CD14-positive monocyte (primary cell): ENCODE data around the gene ANAPC4. TPM values are rescaled to one million over a fixed set of nuclear protein-coding genes. Genes with fewer than 3 reads are reported as not detected.

Source experiments
- DNase-seq, 3 donors: peaks; one replicate each; pipeline ENCODE4 v3.0.0-alpha.2; 2011 to 2022
- H2AFZ ChIP-seq: 2 replicates; pipeline ENCODE4 v1.6.0; 2012; ENCODE audit warnings: mild to moderate bottlenecking, low read depth, low read length, inconsistent platforms; ENCODE audit not compliant: insufficient read depth, poor library complexity, severe bottlenecking
- H3K27ac ChIP-seq, 2 donors: 1 replicate in 1 of 2; 2 replicates in 1 of 2; pipeline ENCODE4 v1.5.1; 2012 to 2013; ENCODE audit warnings: low read length in 2 of 2, control low read depth in 1 of 2, inconsistent platforms in 1 of 2, low read depth in 1 of 2, mild to moderate bottlenecking in 1 of 2
- H3K27me3 ChIP-seq, 2 donors: one replicate each; pipeline versions ENCODE4 v1.6.0 to v1.6.1; 2011 to 2013; ENCODE audit warnings: low read length in 2 of 2; ENCODE audit not compliant: control insufficient read depth in 2 of 2, insufficient read depth in 2 of 2
- H3K36me3 ChIP-seq, 2 donors: replicated peaks in 1 of 2; 1 replicate in 1 of 2; 2 replicates in 1 of 2; pipeline versions ENCODE4 v1.5.1 to v1.6.1; 2012 to 2013; ENCODE audit warnings: low read length in 2 of 2, control low read depth in 1 of 2, inconsistent platforms in 1 of 2, mild to moderate bottlenecking in 1 of 2; ENCODE audit not compliant: insufficient read depth in 2 of 2, control insufficient read depth in 1 of 2
- H3K4me1 ChIP-seq, 2 donors: 1 replicate in 1 of 2; 2 replicates in 1 of 2; pipeline versions ENCODE4 v1.5.1 to v1.6.1; 2012 to 2013; ENCODE audit warnings: low read length in 2 of 2, control low read depth in 1 of 2, inconsistent platforms in 1 of 2, mild to moderate bottlenecking in 1 of 2, moderate library complexity in 1 of 2; ENCODE audit not compliant: insufficient read depth in 2 of 2, control insufficient read depth in 1 of 2
- H3K4me2 ChIP-seq: replicated peaks from 2 replicates; pipeline ENCODE3; 2012; ENCODE audit warnings: low read length, moderate library complexity, mild to moderate bottlenecking; ENCODE audit not compliant: poor library complexity, severe bottlenecking; ENCODE audit errors: extremely low read depth
- H3K4me3 ChIP-seq, 3 experiments: fragments of 200-600 bp in 1 of 3; sonication (generic) in 1 of 3; replicated peaks in 1 of 3; 1 replicate in 2 of 3; 2 replicates in 1 of 3; pipeline ENCODE4 v1.5.1; 2011 to 2013; ENCODE audit warnings: low read length in 3 of 3, mild to moderate bottlenecking in 3 of 3, control low read depth in 2 of 3, low read depth in 2 of 3, inconsistent platforms in 1 of 3, moderate library complexity in 1 of 3
- H3K79me2 ChIP-seq: 2 replicates; pipeline ENCODE4 v1.6.0; 2012; ENCODE audit warnings: mild to moderate bottlenecking, control low read depth, inconsistent platforms, low read length, moderate library complexity; ENCODE audit not compliant: insufficient read depth
- H3K9ac ChIP-seq: 2 replicates; pipeline ENCODE4 v1.6.0; 2017; ENCODE audit warnings: low read length, mild to moderate bottlenecking; ENCODE audit not compliant: insufficient read depth, poor library complexity, severe bottlenecking
- H3K9me3 ChIP-seq, 2 donors: replicated peaks in 1 of 2; 1 replicate in 1 of 2; 2 replicates in 1 of 2; pipeline versions ENCODE4 v1.5.1 to v1.6.1; 2012 to 2013; ENCODE audit warnings: low read length in 2 of 2, control low read depth in 1 of 2; ENCODE audit not compliant: control insufficient read depth in 1 of 2, insufficient read depth in 1 of 2
- H4K20me1 ChIP-seq: 2 replicates; pipeline ENCODE4 v1.6.0; 2012; ENCODE audit warnings: mild to moderate bottlenecking, low read length, control low read depth, moderate library complexity; ENCODE audit not compliant: insufficient read depth
- H3K27ac Mint-ChIP-seq, 7 donors: one replicate each; pipeline ENCODE4 v1.8.0; 2020; ENCODE audit warnings: mild to moderate bottlenecking in 7 of 7, mixed read lengths in 7 of 7, moderate library complexity in 6 of 7, inconsistent platforms in 2 of 7
- H3K27me3 Mint-ChIP-seq, 3 donors: one replicate each; pipeline ENCODE4 v1.8.0; 2021 to 2022; ENCODE audit warnings: low read depth in 3 of 3, mild to moderate bottlenecking in 3 of 3, mixed read lengths in 3 of 3, moderate library complexity in 3 of 3, inconsistent platforms in 1 of 3
- H3K36me3 Mint-ChIP-seq, 2 donors: one replicate each; pipeline ENCODE4 v1.8.0; 2020; ENCODE audit warnings: mixed read lengths in 2 of 2, inconsistent platforms in 1 of 2, mild to moderate bottlenecking in 1 of 2
- H3K4me1 Mint-ChIP-seq: one replicate; pipeline ENCODE4 v1.8.0; 2020; ENCODE audit warnings: mild to moderate bottlenecking, mixed read lengths
- H3K4me3 Mint-ChIP-seq, 2 donors: one replicate each; pipeline ENCODE4 v1.8.0; 2020; ENCODE audit warnings: mild to moderate bottlenecking in 2 of 2, mixed read lengths in 2 of 2, moderate library complexity in 1 of 2
- H3K9me3 Mint-ChIP-seq, 7 donors: one replicate each; pipeline ENCODE4 v1.8.0; 2020 to 2022; ENCODE audit warnings: mixed read lengths in 7 of 7, mild to moderate bottlenecking in 6 of 7, moderate library complexity in 6 of 7, inconsistent platforms in 2 of 7
- CTCF ChIP-seq: fragments of 200-600 bp; IDR thresholded peaks from one replicate; pipeline ENCODE4 v1.8.0; 2022; ENCODE audit warnings: antibody characterized with exemption, mild to moderate bottlenecking
- WGBS: methylation state at CpG from one replicate; pipeline ENCODE4 v1.1.5; 2013; ENCODE audit warnings: missing lambda C conversion rate; ENCODE audit not compliant: insufficient coverage; 5-methylcytosine and 5-hydroxymethylcytosine counted together
- intact Hi-C, 2 donors: fragments of 100-400 bp; cut with micrococcal nuclease; formaldehyde crosslinking; loops; one replicate each; pipeline versions ENCODE4 v1.15.0 to v1.15.1; 2023
- polyA plus RNA-seq, 3 donors: library from polyadenylated mRNA; depleted of rRNA in 1 of 3; unstranded in 2 of 3; stranded (reverse) in 1 of 3; fragments of 300-500 nt in 2 of 3; fragments of >200 nt in 1 of 3; fragmentation: Illumina TruSeq in 2 of 3; gene quantifications; 1 replicate in 2 of 3; 2 replicates in 1 of 3; pipeline ENCODE4 v1.2.3, GENCODE V29; 2012 to 2021

Gene ANAPC4
- polyA plus RNA-seq, 3 donors, result 12.7 to 22.9 (median 15.1) TPM

- intact Hi-C loops, result no loop called here
- whole genome bisulfite sequencing, result 83% methylated on average over 1 of the region's 1 CpG
- no peak overlapping the region for H3K4me3 ChIP-seq
- H3K9me3 Mint-ChIP-seq, result no peaks in the 10 kb centered on the region
- H3K9ac ChIP-seq, result no peak overlapping the region
- H3K9me3 ChIP-seq, result no peaks in the 10 kb centered on the region
- no peak overlapping the region for H3K4me3 Mint-ChIP-seq
- H3K27me3 ChIP-seq, result no peaks in the 10 kb centered on the region
- no peak for DNase-seq
- no peaks in the 10 kb centered on the region for H3K4me1 ChIP-seq
- H2AFZ ChIP-seq, result no peak overlapping the region
- no peaks in the 10 kb centered on the region for H3K4me1 Mint-ChIP-seq
- no peak for TF ChIP-seq CTCF
- no peaks in the 10 kb centered on the region for H3K79me2 ChIP-seq
- H3K36me3 ChIP-seq, result no peaks in the 10 kb centered on the region
- H3K27ac Mint-ChIP-seq, result no peak overlapping the region
- H4K20me1 ChIP-seq, result no peaks in the 10 kb centered on the region
- H3K36me3 Mint-ChIP-seq, result no peaks in the 10 kb centered on the region
- H3K27ac ChIP-seq, result no peak overlapping the region
- H3K27me3 Mint-ChIP-seq, result peaks cover 1 to 6% (median 2%) of the 10 kb centered on the region in 3 donors
- H3K4me2 ChIP-seq, result no peak overlapping the region
Measured at GRCh38 chr4:25454476-25454875, 77.4 kb downstream of the ANAPC4 start.

GRCh38 chr4:25457053-25457715, 80.1 kb downstream of the ANAPC4 start:
- H3K9me3 ChIP-seq, result no peaks in the 10 kb centered on the region
- no peaks in the 10 kb centered on the region for H3K79me2 ChIP-seq
- H3K36me3 ChIP-seq, result no peaks in the 10 kb centered on the region
- H3K4me1 Mint-ChIP-seq, result no peaks in the 10 kb centered on the region
- H3K9me3 Mint-ChIP-seq, result peaks cover 0 to 5% (median 0%) of the 10 kb centered on the region in 7 donors
- no peak overlapping the region for H3K4me3 Mint-ChIP-seq
- H3K36me3 Mint-ChIP-seq, result no peaks in the 10 kb centered on the region
- H3K27ac ChIP-seq, result no peak overlapping the region
- no peak overlapping the region for H3K9ac ChIP-seq
- intact Hi-C loops, result no loop called here
- H3K27ac Mint-ChIP-seq, result no peak overlapping the region
- peaks cover 2 to 4% (median 3%) of the 10 kb centered on the region in 3 donors for H3K27me3 Mint-ChIP-seq
- no peak for DNase-seq
- H3K4me3 ChIP-seq, result no peak overlapping the region
- WGBS, result 94% methylated on average over 2 of the region's 3 CpGs
- TF ChIP-seq CTCF, result no peak
- no peak overlapping the region for H2AFZ ChIP-seq
- H4K20me1 ChIP-seq, result no peaks in the 10 kb centered on the region
- H3K4me2 ChIP-seq, result no peak overlapping the region
- H3K4me1 ChIP-seq, result no peaks in the 10 kb centered on the region
- H3K27me3 ChIP-seq, result no peaks in the 10 kb centered on the region
